Testis (tissue), 2 donors: ENCODE measurements around the gene FSTL5.

Source experiments
- POLR2A ChIP-seq: fragments of 450-650 bp; IDR thresholded peaks from one replicate; pipeline ENCODE4 v1.6.1; 2017; ENCODE audit warnings: antibody characterized with exemption, mild to moderate bottlenecking, moderate library complexity
- TF ChIP-seq, protein P1 (sequence below), 3 experiments: fragments of 450-650 bp in 2 of 3; fragments of 200-600 bp in 1 of 3; sonication (generic) in 1 of 3; IDR thresholded peaks; one replicate each; pipeline ENCODE4 v1.5.1; 2016 to 2019; ENCODE audit warnings: antibody characterized with exemption in 3 of 3, mild to moderate bottlenecking in 2 of 3, moderate library complexity in 1 of 3

DNA sequence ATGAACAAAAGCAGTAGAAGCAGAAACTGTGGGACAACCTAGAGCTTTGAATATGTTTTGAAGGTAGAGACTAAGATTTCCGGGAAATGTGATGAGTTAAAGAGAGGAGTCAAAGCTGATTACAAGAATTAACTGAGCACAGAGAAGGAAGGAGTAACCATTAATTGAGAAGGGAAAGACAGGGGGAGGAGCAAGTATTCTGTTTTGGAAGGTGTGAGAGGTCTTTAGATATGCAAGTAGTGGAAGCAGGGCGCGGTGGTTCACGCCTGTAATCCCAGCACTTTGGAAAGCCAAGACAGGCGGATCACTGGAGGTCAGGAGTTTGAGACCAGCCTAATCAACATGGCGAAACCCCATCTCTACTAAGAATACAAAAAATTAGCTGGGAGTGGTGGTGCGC, 171.5 kb downstream of the FSTL5 start:
- TF ChIP-seq, protein P1, sequence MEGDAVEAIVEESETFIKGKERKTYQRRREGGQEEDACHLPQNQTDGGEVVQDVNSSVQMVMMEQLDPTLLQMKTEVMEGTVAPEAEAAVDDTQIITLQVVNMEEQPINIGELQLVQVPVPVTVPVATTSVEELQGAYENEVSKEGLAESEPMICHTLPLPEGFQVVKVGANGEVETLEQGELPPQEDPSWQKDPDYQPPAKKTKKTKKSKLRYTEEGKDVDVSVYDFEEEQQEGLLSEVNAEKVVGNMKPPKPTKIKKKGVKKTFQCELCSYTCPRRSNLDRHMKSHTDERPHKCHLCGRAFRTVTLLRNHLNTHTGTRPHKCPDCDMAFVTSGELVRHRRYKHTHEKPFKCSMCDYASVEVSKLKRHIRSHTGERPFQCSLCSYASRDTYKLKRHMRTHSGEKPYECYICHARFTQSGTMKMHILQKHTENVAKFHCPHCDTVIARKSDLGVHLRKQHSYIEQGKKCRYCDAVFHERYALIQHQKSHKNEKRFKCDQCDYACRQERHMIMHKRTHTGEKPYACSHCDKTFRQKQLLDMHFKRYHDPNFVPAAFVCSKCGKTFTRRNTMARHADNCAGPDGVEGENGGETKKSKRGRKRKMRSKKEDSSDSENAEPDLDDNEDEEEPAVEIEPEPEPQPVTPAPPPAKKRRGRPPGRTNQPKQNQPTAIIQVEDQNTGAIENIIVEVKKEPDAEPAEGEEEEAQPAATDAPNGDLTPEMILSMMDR (IDR thresholded peaks at IDR 0.05) = no peak
- TF ChIP-seq POLR2A = no peak
